Measurements from ENCODE around the gene GLP2R.

GRCh38 chr17:9868552-9868951 lies 42.8 kb downstream of the GLP2R start:
- TF ChIP-seq CTCF (conservative IDR thresholded peaks at IDR 0.05; ENCODE audit: low read depth in 2 of 2) (no peak), ZNF462 (CRISPR knock-in tag; IDR thresholded peaks at IDR 0.05) (no peak), EZH2 (IDR thresholded peaks at IDR 0.05; ENCODE audit: low read depth, unreplicated experiment) (no peak), CREB1 (CRISPR knock-in tag; IDR thresholded peaks at IDR 0.05; ENCODE audit: low read depth) (no peak), EZH2phosphoT487 (IDR thresholded peaks at IDR 0.05; ENCODE audit: unreplicated experiment) (no peak), POLR2AphosphoS5 (IDR thresholded peaks at IDR 0.05; ENCODE audit: low read depth) (no peak), ETS1 (IDR thresholded peaks at IDR 0.05) (no peak), NANOG (IDR thresholded peaks at IDR 0.05; ENCODE audit: borderline replicate concordance) (no peak), ZNF331 (CRISPR knock-in tag; IDR thresholded peaks at IDR 0.05; ENCODE audit: low read depth) (no peak)
- TF ChIP-seq, protein P1, sequence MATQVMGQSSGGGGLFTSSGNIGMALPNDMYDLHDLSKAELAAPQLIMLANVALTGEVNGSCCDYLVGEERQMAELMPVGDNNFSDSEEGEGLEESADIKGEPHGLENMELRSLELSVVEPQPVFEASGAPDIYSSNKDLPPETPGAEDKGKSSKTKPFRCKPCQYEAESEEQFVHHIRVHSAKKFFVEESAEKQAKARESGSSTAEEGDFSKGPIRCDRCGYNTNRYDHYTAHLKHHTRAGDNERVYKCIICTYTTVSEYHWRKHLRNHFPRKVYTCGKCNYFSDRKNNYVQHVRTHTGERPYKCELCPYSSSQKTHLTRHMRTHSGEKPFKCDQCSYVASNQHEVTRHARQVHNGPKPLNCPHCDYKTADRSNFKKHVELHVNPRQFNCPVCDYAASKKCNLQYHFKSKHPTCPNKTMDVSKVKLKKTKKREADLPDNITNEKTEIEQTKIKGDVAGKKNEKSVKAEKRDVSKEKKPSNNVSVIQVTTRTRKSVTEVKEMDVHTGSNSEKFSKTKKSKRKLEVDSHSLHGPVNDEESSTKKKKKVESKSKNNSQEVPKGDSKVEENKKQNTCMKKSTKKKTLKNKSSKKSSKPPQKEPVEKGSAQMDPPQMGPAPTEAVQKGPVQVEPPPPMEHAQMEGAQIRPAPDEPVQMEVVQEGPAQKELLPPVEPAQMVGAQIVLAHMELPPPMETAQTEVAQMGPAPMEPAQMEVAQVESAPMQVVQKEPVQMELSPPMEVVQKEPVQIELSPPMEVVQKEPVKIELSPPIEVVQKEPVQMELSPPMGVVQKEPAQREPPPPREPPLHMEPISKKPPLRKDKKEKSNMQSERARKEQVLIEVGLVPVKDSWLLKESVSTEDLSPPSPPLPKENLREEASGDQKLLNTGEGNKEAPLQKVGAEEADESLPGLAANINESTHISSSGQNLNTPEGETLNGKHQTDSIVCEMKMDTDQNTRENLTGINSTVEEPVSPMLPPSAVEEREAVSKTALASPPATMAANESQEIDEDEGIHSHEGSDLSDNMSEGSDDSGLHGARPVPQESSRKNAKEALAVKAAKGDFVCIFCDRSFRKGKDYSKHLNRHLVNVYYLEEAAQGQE (IDR thresholded peaks at IDR 0.05; ENCODE audit: unreplicated experiment) = no peak
